Stimulated activated naive CD4-positive, alpha-beta T cell (primary cell): ENCODE measurements around the gene SLC5A9.
"Not testable (repeated sequence)": the region's sequence is repeated elsewhere in the genome, so short reads cannot be mapped to it uniquely, and the experiment has no call there.

ENCODE experiments used
- DNase-seq, 6 experiments: peaks; one replicate each; lab custom pipeline; 2025; lab: John Stamatoyannopoulos, UW

SLC5A9 gene

DNA sequence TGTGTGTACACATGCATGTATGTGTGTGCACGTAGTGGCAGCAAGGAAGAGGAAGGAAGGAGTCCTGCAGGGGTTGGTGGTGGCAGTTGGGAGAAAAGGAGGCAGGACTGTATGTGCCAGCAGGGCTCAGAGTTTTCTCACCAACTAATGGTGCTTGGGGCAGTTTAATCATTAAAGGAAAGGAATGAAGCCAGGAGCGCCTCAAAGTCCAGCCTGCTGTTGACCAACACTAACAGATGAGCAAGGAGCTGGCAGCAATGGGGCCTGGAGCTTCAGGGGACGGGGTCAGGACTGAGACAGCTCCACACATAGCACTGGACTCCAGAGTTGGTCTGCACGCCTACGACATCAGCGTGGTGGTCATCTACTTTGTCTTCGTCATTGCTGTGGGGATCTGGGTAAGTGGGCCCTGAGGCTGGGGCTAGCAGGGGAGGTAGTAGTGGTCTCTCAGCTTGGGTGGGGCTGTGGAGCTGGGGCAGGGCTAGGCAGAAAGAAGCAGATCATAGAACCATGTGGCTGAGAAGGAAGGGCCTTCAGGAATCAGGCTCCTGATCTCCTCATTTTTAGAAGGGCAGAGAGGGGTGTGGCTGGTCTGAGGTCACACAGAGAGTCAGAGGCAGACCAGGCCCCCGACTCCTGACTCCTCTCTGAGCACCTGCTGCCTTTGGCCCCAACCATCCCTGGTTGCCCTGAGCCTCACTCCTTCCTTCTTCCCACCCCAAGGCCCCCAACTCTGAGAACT lies at the start of gene SLC5A9:
Gene SLC5A9, plus strand, starts transcription at position 216 of the 742 bp plus-strand sequence. Its CDS starts 21 bp downstream, at position 237.
- no peak for DNase-seq

DNA sequence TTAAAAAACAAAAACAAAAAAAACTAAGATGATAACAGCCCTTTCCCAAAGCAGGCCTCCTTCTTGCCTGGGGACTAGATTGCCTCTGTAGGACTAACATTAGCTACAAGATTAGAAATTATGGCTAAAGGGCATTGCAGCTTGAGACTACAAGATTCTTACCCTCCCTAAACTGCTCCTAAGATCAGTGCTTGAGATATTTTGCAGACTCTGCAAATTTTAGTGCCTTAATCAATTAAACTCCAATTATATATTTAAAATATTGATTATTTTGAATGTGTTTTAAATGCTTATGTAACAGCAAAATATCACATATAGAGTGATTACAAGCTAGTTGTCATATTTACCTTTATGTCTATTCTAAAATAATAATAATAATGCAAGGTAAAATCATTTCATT lies 47.4 kb upstream of the SLC5A9 start:
- DNase-seq: no peak

DNA sequence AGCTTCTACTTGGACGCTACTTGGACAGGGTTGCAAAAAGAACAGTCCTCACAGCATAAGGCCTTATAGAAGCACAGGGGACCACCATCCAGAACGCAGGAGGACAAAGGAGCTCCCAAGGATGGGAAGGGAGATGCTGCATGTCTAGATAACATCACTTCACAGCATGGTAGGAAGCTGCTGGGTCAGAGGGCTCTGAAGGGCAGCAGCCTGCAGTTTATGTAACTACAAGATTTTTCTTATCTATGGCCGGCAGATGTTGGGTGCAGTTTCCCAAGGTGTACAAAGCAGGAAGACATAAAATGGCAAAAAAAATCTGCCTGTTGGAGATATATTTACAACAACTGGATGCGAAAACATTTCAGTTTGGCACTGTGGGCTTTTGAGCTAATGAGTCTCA lies 45.3 kb upstream of the SLC5A9 start:
- DNase-seq: no peak

DNA sequence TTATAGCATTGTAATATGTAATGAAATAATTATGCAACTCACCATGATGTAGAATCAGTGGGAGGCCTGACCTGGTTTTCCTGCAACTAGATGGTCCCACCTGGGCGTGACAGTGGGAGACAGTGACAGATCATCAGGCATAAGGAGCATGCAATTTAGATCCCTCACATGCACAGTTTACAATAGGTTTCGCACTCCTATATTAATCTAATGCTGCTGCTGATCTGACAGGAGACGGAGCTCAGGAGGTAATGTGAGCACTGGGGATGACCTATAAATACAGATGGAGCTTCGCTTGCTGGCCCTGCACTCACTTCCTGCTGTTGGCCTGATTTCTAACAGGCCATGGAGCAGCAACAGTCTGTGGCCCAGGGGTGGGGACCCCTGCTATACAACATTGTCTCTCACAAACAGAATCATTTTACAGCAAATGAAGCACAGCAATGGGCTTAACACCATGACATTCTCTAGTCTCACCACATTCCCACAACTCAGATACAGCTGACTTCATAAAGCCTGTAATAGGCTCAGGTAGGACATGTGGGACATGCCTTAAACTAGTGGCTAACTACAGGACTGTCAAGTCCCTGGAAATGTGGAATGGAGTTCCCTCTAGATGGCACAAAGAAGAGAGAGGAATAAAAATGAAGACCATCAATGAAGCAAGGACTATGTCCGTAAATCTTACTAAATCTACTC lies 40.7 kb upstream of the SLC5A9 start:
- DNase-seq: no peak

DNA sequence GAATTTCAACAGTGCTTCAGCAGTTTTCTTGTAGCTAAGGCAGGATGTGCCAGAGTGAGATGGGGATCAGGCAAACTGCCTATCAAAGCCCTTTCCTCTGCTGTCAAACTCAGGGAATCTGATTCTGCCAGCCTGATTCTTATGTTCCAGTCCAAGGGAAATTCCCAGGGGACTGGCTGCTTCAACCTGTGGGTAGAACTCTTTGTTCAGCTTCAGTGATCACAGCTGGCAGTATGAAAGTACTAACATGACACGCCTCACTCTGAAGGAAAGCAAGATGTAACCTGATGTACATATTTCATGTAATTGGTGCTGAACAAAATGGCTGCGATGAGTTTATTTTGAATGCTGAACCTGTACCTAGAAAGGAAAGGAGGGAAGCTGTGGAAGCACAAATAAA lies 40.1 kb upstream of the SLC5A9 start:
- DNase-seq: no peak

DNA sequence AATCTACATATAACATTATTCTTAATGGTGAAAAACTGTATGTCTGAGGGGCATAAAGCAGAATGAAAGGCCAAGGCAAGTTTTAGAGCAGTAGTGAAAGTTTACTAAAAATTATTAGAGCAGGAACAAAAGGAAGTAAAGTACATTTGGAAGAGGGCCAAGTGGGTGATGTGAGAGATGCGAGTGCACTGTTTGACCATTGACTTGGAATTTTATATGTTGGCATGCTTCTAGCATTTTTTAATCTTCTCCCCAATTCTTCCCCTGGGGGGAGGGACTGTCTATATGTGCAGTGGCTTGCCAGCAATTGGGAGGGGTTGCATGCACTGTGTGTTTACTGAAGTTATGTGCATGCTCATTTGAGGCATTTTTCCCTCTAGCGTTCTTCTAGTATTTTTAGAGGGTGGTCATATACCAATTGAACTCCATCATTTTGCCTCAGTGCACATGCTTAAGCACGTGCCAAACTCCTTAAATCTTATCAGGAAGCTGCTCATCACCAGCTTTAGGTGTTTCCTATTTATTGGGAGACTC lies 36.1 kb upstream of the SLC5A9 start:
- no peak for DNase-seq

DNA sequence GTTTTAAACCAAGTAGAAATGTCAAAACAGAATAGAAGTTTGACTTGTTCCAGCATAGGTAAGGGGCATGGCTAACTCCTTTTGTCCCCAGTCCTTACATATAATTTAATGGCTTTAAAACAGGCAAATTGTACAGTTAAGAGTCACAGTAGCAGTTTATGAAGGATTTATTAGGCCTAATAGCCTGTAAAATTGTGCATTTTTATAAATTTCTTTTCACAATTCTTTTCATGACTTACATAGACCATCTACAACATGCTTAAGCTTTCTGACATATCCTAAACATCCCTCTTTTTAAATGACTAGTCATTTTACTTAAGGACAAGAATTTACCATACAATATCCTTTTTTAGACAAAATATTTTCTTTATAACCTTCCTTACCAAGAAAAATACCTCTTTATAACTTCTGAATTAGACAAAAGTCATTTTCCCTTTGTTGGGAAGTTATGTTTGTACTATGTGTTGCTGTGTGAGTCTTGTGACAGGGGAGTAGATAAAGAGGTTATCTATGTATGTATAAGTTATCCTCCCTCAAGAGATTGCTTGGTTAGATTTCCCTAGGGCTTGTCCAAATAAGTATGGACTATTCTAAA lies 34.5 kb upstream of the SLC5A9 start:
- no peak for DNase-seq

DNA sequence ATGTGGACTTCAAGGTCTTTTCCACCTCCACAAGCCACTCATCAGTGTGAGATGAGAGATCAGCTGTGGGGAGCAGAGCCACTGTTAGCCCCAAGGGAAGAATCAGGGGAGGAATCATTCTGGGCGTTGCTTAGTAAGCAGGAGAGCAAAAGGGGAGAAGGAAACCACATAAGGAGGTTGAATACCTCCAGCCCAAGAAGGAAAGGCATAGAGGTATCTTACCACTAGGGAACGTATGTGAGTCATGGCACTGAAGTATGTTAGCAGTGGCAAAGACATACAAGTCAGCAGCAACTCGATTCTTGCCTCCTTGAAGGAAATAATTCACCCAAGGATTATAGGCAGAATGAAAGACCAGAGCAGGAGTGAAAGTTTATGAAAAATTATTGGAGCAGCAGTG lies 31.6 kb upstream of the SLC5A9 start:
- no peak for DNase-seq

DNA sequence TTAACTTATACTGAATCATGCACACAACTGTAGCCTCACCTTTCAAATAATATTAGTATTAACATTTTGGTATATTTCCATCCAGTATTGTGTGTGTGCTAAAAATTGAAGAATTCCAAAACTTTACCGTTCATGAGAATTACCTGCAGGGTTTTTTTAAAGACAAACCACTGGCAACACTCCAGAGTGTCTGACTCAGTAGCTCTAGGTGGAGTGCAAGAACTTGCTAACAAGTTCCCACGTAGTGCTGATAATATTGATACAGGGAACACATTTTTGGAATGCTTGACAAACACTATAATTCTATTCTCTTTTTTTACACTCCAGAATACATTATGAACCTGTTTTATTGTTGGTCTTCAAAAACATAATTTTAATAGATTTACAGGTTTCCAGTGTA lies 27.7 kb upstream of the SLC5A9 start:
- DNase-seq: no peak

DNA sequence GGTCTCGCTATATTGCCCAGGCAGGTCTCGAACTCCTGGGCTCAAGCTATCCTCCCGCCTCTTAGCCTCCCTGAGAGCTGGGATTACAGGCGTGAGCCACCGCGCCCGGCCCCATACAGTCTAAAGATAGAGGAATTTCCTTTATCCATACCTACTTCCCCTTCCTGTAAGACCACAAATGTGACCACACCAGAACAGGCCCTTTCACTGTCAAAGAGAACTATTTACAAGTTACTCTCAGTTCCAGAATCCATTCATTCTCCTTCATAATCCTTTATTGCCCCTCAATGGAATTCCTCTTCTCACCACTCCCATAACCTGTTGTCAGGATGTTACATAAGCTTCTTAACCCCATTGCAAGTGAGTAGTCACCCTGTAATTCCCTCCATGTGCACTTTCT lies 26.3 kb upstream of the SLC5A9 start:
- no peak for DNase-seq

DNA sequence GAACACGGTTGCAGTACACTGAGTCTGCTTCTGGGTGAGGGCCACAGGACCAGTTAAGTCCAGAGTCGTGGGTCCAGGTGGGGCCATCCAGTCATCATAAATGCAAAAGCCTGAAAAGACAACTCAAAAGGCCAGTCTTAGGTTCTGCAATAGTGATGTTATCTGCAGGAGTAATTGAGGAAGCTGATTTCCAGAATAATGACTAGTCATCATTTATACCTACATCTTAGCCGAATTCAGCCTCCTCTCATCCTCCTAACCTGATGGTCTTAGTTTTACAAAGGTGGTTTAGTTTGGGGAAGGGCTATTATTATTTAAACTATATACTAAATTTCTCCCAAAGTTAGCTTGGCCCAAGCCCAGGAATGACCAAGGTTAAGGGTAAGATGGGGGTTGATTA lies 23.5 kb upstream of the SLC5A9 start:
- DNase-seq: no peak

DNA sequence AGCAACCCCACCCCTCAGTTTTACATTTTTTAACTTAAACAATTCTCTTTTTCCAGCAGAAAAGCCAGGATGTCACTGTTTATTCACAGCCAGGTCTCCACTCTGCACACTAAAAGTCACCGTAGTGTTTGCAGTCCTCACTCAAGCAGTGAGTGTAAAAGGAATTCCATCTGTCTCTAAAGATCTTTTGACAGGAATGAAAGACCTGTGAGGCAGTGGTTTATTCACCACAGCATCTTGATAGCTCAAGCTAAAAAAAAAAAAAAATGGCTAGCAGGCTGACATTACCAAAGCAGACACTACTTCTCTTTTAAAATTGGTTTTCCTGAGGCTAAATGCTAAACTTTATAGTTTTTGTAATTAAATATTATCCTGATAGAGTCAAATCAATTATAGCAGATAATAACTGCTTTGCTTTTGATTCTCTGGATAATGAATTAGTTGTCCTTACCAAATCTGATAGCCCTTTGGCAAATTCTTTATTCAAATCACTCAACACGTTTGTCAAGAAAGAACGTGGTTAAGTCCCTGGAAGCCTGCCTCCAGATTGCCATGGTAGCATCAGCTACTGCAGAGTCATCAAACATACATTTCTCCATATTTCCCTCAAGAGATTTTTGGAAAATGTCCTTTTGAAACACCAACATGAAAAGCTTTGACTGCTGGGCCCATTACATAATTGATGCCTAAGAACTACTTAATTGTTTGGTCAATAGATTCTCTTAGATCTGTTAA lies 22.2 kb upstream of the SLC5A9 start:
- no peak for DNase-seq

DNA sequence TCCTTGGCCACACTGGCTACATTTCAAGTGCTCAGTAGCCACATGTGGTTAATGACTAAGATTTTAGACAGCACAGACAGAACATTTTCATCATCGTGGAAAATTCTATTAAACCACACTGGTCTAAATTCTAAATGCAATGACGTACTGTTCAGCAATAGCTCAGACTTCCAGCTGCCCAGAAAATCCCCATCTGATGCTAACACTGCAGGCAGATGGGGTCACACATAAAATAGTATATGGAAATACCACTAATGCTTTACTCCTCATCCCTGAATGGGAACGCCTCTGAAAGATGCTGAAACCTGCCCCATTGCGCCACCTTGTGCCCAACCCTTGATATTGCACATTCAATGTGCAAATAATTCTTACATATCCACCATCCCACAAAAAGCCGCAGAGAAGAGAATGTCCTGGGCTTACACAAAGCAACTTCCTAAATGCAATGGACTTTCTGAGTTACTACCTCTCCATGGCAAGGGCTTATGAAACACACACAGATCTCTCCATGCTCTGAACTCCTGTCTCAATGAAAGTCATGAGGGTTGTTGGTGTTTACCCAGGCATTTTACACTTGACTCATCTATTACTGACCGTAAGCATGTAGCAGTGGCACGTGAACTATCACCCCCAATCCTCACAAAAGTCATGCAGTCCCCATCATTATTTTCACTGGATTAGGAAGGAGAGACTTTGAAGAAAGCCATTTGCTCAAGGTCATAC lies 20.3 kb upstream of the SLC5A9 start:
- DNase-seq: peak in 5 of 6 experiments; percentile 17 to 58 (median 34)

DNA sequence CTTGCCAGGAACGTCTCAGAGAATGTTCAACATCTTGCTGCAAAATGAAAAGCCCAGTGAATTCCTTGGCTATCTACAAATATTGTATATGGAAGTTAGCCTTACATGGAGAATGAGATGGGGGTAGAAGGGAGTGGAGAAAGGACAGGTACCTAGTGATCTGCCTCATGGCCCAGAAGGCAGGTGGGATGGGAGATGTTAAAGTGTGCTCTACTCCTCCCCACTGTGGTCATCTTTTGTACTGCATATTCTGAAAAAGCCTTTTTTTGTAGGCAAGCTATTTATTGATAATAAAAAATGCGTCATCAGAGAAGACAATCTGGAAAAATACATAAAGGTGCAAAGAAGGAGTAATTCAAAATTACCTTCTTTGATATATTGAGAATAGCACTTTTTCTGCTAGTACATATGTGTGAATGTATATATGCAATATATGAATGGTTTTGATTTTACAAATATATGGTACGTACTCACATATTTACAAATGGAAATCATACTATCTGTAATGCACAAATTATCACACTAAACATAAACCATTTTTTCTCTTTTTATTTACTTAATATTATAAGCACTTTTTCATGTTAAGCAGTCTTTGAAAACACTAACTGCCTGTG lies 19.1 kb upstream of the SLC5A9 start:
- DNase-seq: peak in 2 of 6 experiments; percentile 14 to 22

DNA sequence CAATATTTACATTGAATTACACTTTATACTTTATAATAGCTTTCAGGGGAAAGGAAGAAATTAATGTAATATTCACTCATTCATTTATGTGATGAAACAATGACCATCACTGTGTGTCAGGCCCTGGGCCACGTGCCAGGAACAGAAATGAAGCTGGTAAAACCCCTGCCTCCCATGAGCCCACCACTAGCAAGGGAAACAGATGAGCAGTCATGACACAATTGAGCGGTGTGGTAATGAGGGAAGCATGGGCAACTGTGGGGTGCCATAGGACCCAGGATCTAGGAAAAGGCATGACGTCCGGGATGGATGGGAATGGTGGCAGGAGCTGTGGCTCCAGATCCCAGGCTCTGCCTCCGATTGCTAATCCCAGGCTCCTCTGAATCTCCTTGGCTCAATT lies 17.0 kb upstream of the SLC5A9 start:
- DNase-seq: no peak

DNA sequence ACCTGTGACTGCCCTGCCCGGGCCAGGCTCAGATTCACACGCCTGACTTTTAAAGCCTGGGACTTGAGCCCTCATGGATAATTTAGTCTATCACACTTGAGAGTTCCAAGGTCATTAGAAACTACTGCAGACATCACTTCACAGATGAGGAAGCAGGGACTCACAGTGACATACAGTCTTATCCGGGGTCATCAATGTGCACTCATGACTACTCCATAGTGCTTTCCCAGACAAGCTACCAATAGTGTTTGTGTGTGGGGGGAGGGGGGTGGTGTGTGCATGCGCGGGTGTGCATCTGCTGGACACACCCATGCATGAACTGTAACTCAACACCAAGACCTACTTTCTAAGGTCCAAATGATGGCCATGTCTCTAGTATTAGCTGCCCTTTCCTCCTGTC lies 16.1 kb upstream of the SLC5A9 start:
- no peak for DNase-seq

DNA sequence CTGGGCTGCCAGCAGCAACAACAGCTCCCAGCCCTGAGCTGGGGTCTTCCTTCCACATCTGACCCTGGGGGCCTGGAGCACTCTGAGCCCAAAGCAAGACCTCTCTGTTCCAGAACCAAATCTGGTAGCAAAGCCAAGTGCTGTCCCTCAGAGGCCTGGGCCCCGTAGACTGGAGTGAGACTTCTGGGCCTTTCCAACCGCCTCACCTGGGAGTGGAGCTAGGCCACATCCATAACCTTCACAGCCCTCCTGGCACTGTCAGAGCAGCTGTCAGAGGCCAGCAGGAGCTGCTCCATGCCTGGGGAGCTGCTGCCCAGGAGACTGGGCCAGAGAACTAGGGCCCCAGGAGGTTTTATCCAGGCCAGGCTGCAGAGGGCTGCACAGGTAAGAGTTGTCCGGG lies 15.4 kb upstream of the SLC5A9 start:
- DNase-seq: no peak

DNA sequence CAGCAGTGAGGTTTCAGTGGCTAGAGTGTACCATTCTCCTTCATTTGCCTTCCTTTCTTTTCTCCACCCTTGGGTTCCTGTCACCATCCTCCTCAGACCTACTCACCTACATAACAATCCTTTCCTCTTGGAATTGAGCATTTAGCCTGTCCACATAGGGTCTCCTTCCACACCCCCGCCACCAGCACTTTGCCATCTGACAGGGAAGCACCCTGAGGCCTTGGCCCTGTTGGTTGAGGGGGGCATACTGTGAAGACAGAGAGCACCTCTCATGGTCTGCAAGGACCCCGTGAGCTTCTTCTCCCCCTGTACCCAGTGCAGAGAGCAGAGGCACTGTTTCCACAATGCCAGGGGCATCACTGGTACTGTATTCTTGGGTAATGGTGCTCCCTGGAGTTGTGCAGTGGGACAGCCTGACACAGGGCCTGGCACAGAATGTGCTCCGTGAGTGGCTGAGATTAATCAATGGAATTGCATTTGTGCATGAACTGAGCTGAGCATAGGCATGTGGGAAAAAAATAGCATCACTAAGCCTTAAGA lies 14.9 kb upstream of the SLC5A9 start:
- DNase-seq: no peak

DNA sequence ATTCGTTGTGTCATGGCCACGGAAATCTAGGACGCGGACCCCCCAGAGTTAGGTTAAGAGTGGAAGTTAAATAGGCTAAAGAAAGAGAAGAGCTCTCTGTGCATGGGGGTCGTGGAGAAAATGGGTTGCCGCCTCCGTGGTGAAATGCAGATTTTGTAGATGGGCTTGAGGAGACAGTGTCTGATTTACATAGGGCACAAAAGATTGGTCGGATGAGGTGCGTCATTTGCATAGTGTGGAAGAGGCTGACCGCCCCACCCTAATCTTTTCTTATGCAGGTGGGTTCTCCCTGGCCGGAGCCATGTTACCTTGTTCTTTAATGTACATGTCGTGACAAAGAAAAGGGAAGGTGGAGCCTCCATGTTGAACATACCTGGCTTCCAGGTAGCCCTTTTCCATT lies 14.3 kb upstream of the SLC5A9 start:
- DNase-seq: no peak

DNA sequence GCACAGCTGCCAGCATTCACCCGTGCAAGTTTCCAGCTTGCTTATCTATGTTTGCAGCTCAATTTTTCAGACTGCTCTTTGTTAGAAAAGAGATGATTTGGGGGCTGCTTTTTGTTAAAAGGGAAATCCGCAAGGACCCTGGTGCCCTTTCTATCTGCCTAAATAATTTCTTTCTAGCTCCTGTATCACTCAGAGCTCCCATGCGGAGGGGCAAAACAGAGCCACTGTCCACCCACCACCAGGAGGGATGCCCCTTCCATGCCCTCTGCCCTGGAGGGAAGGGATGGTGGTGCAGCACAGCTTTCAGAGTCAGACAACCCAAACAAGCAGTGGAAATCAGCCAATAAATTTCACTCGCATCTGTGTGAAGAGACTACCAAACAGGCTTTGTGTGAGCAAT lies 13.9 kb upstream of the SLC5A9 start:
- DNase-seq: no peak

DNA sequence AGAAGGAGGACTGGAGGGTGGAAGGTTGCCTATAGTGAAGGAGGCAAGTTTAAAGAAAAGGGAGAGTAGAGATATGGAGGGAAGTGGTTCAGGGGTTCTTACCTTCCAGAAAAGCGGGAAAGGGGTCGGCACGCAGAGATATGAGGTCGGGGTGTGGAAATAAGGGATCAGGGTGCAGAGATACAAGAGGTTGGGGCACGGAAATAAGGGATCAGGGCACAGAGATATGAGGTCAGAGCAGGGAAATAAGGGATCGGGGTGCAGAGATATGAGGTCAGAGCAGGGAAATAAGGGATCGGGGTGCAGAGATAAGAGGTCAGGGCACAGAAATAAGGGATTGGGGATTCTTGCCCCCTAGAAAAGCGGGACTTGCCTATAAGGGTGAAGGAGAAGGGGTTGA lies 9.1 kb upstream of the SLC5A9 start:
- DNase-seq: not testable (repeated sequence)
